A549 (cell line): ENCODE data around the gene LDLRAD4.

ENCODE experiments used
- CEBPB ChIP-seq, 2 experiments: fragments of >200 bp in 1 of 2; sonication (Bioruptor Twin) in 1 of 2; formaldehyde crosslinking in 1 of 2; IDR thresholded peaks; 2 replicates each; pipeline ENCODE4 v1.6.1; 2012 to 2016
- CTCF ChIP-seq: fragments of >200 bp; sonication (Bioruptor Twin); formaldehyde crosslinking; IDR thresholded peaks from 3 replicates; pipeline ENCODE4 v1.5.1; 2016
- EHF ChIP-seq: fragments of 250-450 bp; sonication (Bioruptor Pico); IDR thresholded peaks from 2 replicates; pipeline ENCODE4 v1.5.0; 2020; ENCODE audit warnings: mild to moderate bottlenecking
- ESRRA ChIP-seq: fragments of 150-350 bp; IDR thresholded peaks from 2 replicates; pipeline ENCODE4 v1.6.1; 2014; ENCODE audit warnings: mild to moderate bottlenecking, low read length, borderline replicate concordance
- JUN ChIP-seq, 2 experiments: fragments of >200 bp; sonication (Bioruptor Twin); formaldehyde crosslinking; IDR thresholded peaks; 2 replicates in 1 of 2; 3 replicates in 1 of 2; pipeline ENCODE4 v1.6.1; 2016 to 2017
- NFE2L2 ChIP-seq: fragments of 150-350 bp; conservative IDR thresholded peaks from 2 replicates; pipeline ENCODE4 v1.6.1; 2014; ENCODE audit warnings: low read length
- POLR2A ChIP-seq: IDR thresholded peaks from 2 replicates; pipeline ENCODE4 v1.6.1; 2012; ENCODE audit warnings: mild to moderate bottlenecking, low read length
- POLR2AphosphoS2 ChIP-seq: conservative IDR thresholded peaks from 2 replicates; pipeline ENCODE4 v1.6.1; 2012; ENCODE audit warnings: low read length, improper control_type of control experiment, inconsistent platforms
- RAD21 ChIP-seq, 2 experiments: fragments of >200 bp in 1 of 2; sonication (Bioruptor Twin) in 1 of 2; formaldehyde crosslinking in 1 of 2; IDR thresholded peaks in 1 of 2; conservative IDR thresholded peaks in 1 of 2; 2 replicates in 1 of 2; 3 replicates in 1 of 2; pipeline ENCODE4 v1.6.1; 2012 to 2018; ENCODE audit warnings: inconsistent platforms in 1 of 2
- RARB ChIP-seq: fragments of 250-450 bp; sonication (Bioruptor Pico); IDR thresholded peaks from 2 replicates; pipeline ENCODE4 v1.8.0; 2021; ENCODE audit warnings: mild to moderate bottlenecking, moderate library complexity
- ZFP36 ChIP-seq: fragments of 450-650 bp; IDR thresholded peaks from 2 replicates; pipeline ENCODE4 v1.6.1; 2014; ENCODE audit warnings: borderline replicate concordance; ENCODE audit not compliant: partially characterized antibody
- TF ChIP-seq, protein P1 (sequence below): IDR thresholded peaks from 2 replicates; pipeline ENCODE4 v1.6.1; 2012

DNA sequence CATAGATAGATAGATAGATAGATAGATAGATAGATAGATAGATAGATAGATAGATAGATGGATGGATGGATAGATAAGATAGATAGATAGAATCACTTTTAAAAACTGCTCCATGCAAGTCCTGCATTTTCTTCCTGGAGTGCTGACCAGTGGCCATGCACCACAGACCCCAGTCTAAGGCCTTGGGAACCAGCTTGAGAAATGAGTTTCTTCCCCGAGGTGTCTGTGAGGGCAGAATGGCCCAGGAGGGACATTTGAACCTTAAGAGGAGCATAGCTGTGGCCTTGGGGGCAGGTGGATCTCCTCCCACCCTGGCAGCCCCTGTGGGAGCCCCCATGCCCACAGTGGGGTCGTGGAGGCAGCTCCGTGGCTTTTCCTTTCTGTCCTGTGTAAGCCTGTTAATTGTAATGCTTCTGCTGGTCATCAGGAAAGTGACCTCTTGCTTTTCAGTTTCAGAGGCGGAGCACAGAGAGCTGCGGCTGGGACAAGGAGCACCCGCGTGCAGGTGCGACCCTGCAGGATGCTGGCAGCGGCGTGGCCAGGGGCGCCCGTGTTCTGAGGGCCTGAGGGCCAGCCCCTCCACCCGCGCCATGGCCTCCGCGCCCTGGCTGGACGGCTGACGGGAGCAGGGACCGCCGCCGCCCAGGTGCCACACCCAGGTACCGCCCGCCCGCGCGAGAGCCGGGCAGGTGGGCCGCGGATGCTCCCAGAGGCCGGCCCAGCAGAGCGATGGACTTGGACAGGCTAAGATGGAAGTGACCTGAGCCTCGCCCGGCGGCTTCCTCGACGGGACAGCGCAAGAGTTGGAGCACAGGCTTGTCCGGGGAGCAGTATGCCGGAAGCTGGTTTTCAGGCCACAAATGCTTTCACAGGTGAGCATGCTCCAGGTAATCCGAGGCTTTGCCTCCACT lies 168.6 kb downstream of the LDLRAD4 start:
- no peak for TF ChIP-seq CTCF
- TF ChIP-seq EHF = no peak
- no peak for TF ChIP-seq POLR2A
- TF ChIP-seq ESRRA = no peak
- no peak for TF ChIP-seq ZFP36
- TF ChIP-seq JUN (IDR thresholded peaks at IDR 0.05) = no peak
- no peak for TF ChIP-seq RARB (CRISPR knock-in tag)
- no peak for TF ChIP-seq NFE2L2
- TF ChIP-seq RAD21 (conservative IDR thresholded peaks at IDR 0.05 in 1 of 2, IDR thresholded peaks at IDR 0.05 in 1 of 2) = no peak
- TF ChIP-seq, protein P1, sequence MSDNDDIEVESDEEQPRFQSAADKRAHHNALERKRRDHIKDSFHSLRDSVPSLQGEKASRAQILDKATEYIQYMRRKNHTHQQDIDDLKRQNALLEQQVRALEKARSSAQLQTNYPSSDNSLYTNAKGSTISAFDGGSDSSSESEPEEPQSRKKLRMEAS = no peak
- no peak for TF ChIP-seq CEBPB (IDR thresholded peaks at IDR 0.05)
- TF ChIP-seq POLR2AphosphoS2 = no peak
